SU-DHL-6 (cell line): ENCODE data around the gene MCAT.

Source experiments
- H2AFZ ChIP-seq: fragments of 200-600 bp; sonication (generic); 2 replicates; pipeline ENCODE4 v1.6.1; 2014; ENCODE audit warnings: low read depth, mild to moderate bottlenecking, moderate library complexity, mixed read lengths, antibody characterized with exemption, low read length; ENCODE audit not compliant: severe bottlenecking
- H3F3A ChIP-seq: fragments of 200-600 bp; shearing (Covaris generic); 2 replicates; pipeline ENCODE4 v1.6.0; 2016; ENCODE audit warnings: antibody characterized with exemption, mild to moderate bottlenecking; ENCODE audit not compliant: insufficient read depth
- H3K27ac ChIP-seq: fragments of 200-600 bp; sonication (generic); 2 replicates; pipeline ENCODE4 v1.5.1; 2016; ENCODE audit warnings: low read depth, mild to moderate bottlenecking, low read length, moderate library complexity, mixed read lengths
- H3K27me3 ChIP-seq: fragments of 200-600 bp; sonication (generic), shearing (Covaris generic); 2 replicates; pipeline ENCODE4 v1.6.0; 2014; ENCODE audit warnings: mild to moderate bottlenecking, low read length
- H3K36me3 ChIP-seq: fragments of 200-600 bp; sonication (generic); 2 replicates; pipeline ENCODE4 v1.6.1; 2014; ENCODE audit warnings: mild to moderate bottlenecking, low read length, mixed read lengths
- H3K4me2 ChIP-seq: fragments of 300-600, 200-600 bp; shearing (Covaris generic), sonication (generic); 2 replicates; pipeline ENCODE4 v1.6.0; 2014; ENCODE audit warnings: low read length, low read depth, mild to moderate bottlenecking; ENCODE audit not compliant: poor library complexity, severe bottlenecking
- H3K4me3 ChIP-seq: fragments of 200-600 bp; sonication (generic); 2 replicates; pipeline ENCODE4 v1.5.1; 2014; ENCODE audit warnings: antibody characterized with exemption, low read length, mild to moderate bottlenecking, mixed read lengths; ENCODE audit not compliant: insufficient read depth, poor library complexity, severe bottlenecking
- H3K79me2 ChIP-seq: fragments of 200-600 bp; sonication (generic); 2 replicates; pipeline ENCODE4 v1.6.1; 2014; ENCODE audit warnings: mild to moderate bottlenecking, low read length, moderate library complexity; ENCODE audit not compliant: insufficient read depth
- H3K9ac ChIP-seq: fragments of 200-600 bp; sonication (generic); 2 replicates; pipeline ENCODE4 v1.7.0; 2014; ENCODE audit warnings: mild to moderate bottlenecking, low read length
- H3K9me2 ChIP-seq: fragments of 200-600 bp; sonication (generic); replicated peaks from 2 replicates; pipeline ENCODE4 v1.6.1; 2014; ENCODE audit warnings: low read length; ENCODE audit not compliant: insufficient read depth
- H3K9me3 ChIP-seq: fragments of 200-600 bp; sonication (generic); 2 replicates; pipeline ENCODE4 v1.6.1; 2014; ENCODE audit warnings: low read length, mixed read lengths; ENCODE audit not compliant: insufficient read depth
- H4K20me1 ChIP-seq: fragments of 200-600 bp; sonication (generic); 2 replicates; pipeline ENCODE4 v1.6.1; 2014; ENCODE audit warnings: low read depth, mild to moderate bottlenecking, antibody characterized with exemption, low read length, moderate library complexity, mixed read lengths
- EZH2phosphoT487 ChIP-seq: fragments of 200-600 bp; sonication (generic), shearing (Covaris generic); conservative IDR thresholded peaks from 2 replicates; pipeline ENCODE4 v1.6.1; 2018; ENCODE audit warnings: mild to moderate bottlenecking, antibody characterized with exemption, low read length, moderate library complexity, mixed read lengths
- TF ChIP-seq, protein P1 (sequence below): fragments of 200-600 bp; sonication (generic); IDR thresholded peaks from one replicate; pipeline ENCODE4 v1.5.1; 2017; ENCODE audit warnings: antibody characterized with exemption, mild to moderate bottlenecking, low read length, moderate library complexity; ENCODE audit not compliant: insufficient read depth, poor library complexity, severe bottlenecking

MCAT gene

DNA sequence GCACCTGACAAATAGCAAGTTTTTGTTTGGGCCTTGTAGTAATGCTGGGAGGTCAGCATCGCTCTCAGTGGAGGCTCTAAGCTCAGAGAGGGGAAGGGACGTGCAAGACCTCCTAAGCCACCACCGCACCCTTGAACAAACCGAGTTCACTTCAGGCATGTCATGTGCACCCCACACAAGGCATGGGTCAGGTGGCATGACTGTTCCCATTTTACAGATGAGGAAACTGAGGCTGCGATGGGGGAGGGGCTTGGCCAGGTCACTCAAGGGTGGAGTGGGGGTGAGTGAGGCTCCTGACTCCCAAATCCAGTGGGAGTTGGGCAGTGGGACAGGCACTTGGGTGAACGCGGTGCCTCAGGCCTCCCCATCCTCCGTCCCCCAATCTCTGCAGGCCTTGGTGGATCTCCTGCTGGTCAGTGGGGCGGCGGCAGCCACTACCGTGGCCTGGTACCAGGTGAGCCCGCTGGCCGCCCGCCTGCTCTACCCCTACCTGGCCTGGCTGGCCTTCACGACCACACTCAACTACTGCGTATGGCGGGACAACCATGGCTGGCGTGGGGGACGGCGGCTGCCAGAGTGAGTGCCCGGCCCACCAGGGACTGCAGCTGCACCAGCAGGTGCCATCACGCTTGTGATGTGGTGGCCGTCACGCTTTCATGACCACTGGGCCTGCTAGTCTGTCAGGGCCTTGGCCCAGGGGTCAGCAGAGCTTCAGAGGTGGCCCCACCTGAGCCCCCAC is 19.4 kb upstream of the MCAT start:
- Histone ChIP-seq H3K9ac (no peak overlapping the region), H4K20me1 (no peaks in the 10 kb centered on the region)

DNA sequence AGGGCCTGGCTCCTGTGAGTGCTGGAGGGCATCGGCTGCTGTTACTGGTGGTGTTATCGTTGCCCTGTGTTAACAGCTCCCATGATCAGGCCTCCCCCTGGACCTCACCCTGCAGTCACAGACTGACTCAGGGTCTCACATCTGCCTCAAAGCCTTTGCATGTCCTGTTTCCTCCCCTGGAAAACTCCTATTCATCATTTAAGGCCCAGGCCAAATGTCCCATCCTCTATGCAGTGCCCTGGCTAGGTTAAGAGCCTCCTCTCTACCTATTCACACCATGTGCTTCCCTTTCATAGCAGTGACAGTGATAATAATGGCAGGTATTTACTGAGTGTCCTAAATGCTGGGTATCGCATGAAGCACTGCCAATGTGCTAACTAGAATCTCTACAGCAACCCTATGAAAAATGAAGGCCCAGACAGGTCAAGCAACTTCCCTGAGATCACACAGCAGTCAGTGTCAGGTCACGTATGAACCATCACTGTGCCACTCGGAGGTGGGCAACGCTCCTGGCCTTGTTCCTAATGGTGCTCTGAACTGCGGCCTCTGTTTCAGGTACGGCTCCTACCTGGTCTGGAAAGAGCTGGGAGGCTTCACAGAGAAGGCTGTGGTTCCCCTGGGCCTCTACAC is 17.4 kb upstream of the MCAT start:
- Histone ChIP-seq H3K27me3 (no peaks in the 10 kb centered on the region), H3K9ac (no peak overlapping the region), H3F3A (no peaks in the 10 kb centered on the region), H3K27ac (no peak overlapping the region), H3K4me3 (no peak overlapping the region), H3K36me3 (no peaks in the 10 kb centered on the region), H3K9me2 (no peaks in the 10 kb centered on the region), H3K4me2 (no peak overlapping the region), H3K79me2 (no peaks in the 10 kb centered on the region), H2AFZ (no peak overlapping the region), H4K20me1 (no peaks in the 10 kb centered on the region), H3K9me3 (no peaks in the 10 kb centered on the region)
- TF ChIP-seq EZH2phosphoT487: no peak

More for the DNA sequence above, 19.4 kb upstream of the MCAT start:
- H3K9me3 ChIP-seq: no peaks in the 10 kb centered on the region
- no peak overlapping the region for H2AFZ ChIP-seq
- TF ChIP-seq, protein P1, sequence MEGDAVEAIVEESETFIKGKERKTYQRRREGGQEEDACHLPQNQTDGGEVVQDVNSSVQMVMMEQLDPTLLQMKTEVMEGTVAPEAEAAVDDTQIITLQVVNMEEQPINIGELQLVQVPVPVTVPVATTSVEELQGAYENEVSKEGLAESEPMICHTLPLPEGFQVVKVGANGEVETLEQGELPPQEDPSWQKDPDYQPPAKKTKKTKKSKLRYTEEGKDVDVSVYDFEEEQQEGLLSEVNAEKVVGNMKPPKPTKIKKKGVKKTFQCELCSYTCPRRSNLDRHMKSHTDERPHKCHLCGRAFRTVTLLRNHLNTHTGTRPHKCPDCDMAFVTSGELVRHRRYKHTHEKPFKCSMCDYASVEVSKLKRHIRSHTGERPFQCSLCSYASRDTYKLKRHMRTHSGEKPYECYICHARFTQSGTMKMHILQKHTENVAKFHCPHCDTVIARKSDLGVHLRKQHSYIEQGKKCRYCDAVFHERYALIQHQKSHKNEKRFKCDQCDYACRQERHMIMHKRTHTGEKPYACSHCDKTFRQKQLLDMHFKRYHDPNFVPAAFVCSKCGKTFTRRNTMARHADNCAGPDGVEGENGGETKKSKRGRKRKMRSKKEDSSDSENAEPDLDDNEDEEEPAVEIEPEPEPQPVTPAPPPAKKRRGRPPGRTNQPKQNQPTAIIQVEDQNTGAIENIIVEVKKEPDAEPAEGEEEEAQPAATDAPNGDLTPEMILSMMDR: no peak
- no peak for TF ChIP-seq EZH2phosphoT487
- H3K9me2 ChIP-seq: no peaks in the 10 kb centered on the region
- no peak overlapping the region for H3K4me3 ChIP-seq
- no peaks in the 10 kb centered on the region for H3K36me3 ChIP-seq
- H3F3A ChIP-seq: no peaks in the 10 kb centered on the region
- no peaks in the 10 kb centered on the region for H3K79me2 ChIP-seq
- H3K4me2 ChIP-seq: no peak overlapping the region
- no peak overlapping the region for H3K27ac ChIP-seq
- no peaks in the 10 kb centered on the region for H3K27me3 ChIP-seq

DNA sequence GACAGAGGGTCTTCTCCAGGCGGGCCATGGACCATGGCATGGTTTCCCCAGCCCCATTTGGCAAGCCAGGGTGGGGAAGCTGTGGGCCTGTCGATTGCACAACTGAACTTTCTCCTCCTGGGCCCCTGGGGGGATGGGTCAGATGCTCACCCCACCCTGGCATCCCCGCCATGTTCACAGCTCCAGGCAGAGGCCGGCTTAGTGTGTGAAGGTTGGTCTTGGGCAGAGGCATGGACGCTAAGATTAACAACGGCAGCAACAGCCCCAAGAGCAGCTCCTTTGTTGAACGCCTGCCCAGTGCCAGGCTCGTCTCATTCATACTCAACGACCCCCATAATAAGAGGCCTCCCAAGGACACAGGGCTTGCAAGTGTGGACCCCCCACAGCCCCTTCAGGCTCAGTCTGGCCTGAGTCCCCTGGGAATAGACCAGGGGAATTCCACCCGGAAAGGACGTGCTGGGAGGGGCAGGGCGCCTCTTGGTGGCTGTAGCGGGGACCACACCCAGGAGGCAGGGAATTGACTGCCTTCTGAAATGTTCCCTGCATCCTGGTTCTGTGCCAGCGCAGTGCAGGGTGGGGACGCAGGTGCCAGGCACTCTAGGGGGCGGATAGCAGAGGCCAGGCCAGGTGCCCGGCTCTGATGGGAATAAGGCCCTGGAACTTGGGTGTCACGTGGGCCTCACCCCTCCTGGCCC is 16.4 kb upstream of the MCAT start:
- no peaks in the 10 kb centered on the region for H3K36me3 ChIP-seq
- H3K9me3 ChIP-seq: no peaks in the 10 kb centered on the region
- no peaks in the 10 kb centered on the region for H4K20me1 ChIP-seq

More for the DNA sequence above, 16.4 kb upstream of the MCAT start:
- no peaks in the 10 kb centered on the region for H3K27me3 ChIP-seq
- no peak overlapping the region for H3K9ac ChIP-seq
- H3K27ac ChIP-seq: no peak overlapping the region
- TF ChIP-seq, protein P1: peak; percentile 17
- TF ChIP-seq EZH2phosphoT487: no peak
- no peak overlapping the region for H2AFZ ChIP-seq
- H3K4me3 ChIP-seq: no peak overlapping the region
- no peaks in the 10 kb centered on the region for H3K9me2 ChIP-seq
- H3K79me2 ChIP-seq: no peaks in the 10 kb centered on the region
- H3F3A ChIP-seq: no peaks in the 10 kb centered on the region
- no peak overlapping the region for H3K4me2 ChIP-seq
